Cardiac fibroblast (primary cell): Measurements from ENCODE around the gene MPC1L.

Experiments
- DNase-seq, 2 donors: peaks; one replicate each; pipeline versions ENCODE4 v3.0.0 to v3.0.0-alpha.2; 2010; ENCODE audit warnings: low read depth in 2 of 2
- H3K4me3 ChIP-seq, 2 donors: replicated peaks in 1 of 2; 1 replicate in 1 of 2; 2 replicates in 1 of 2; pipeline ENCODE4 v1.5.1; 2011; ENCODE audit warnings: low read depth in 2 of 2, low read length in 2 of 2, mild to moderate bottlenecking in 2 of 2, moderate library complexity in 1 of 2
- TF ChIP-seq, protein P1 (sequence below): IDR thresholded peaks from one replicate; pipeline ENCODE4 v1.5.1; 2011; ENCODE audit warnings: low read depth, mild to moderate bottlenecking, low read length, inconsistent platforms

Gene MPC1L

DNA sequence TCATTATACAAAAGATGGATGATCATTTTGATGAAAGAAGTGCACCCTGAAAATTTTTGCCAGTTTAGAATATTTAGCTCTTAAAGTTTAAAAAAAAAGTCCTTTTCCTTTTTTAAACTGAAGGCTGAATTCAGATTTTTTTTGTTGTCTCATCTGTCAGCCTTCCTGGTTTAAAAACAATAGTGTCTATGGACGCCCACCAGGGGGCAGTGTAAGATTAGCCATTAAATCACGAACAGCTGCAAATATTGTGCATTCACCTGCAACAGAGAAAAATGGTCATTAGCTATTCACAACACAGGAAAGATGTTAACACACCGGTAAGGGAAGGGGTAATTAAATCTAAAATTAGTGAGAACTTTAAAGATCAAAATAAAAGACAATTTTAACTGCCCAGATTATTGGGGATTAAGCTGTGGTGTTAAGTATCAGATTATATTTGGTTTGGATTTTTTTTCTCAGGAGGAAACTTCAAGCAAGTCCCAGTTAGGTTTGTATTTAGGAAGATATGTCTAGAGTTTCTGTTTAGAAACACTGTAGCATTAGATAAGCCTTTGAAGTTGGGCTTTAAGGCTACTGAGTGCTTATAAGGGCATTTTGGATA is 28.5 kb downstream of the MPC1L start:
- DNase-seq, result peak; percentile 70 to 71
- no peak overlapping the region for H3K4me3 ChIP-seq
- TF ChIP-seq, protein P1, sequence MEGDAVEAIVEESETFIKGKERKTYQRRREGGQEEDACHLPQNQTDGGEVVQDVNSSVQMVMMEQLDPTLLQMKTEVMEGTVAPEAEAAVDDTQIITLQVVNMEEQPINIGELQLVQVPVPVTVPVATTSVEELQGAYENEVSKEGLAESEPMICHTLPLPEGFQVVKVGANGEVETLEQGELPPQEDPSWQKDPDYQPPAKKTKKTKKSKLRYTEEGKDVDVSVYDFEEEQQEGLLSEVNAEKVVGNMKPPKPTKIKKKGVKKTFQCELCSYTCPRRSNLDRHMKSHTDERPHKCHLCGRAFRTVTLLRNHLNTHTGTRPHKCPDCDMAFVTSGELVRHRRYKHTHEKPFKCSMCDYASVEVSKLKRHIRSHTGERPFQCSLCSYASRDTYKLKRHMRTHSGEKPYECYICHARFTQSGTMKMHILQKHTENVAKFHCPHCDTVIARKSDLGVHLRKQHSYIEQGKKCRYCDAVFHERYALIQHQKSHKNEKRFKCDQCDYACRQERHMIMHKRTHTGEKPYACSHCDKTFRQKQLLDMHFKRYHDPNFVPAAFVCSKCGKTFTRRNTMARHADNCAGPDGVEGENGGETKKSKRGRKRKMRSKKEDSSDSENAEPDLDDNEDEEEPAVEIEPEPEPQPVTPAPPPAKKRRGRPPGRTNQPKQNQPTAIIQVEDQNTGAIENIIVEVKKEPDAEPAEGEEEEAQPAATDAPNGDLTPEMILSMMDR, result peak; percentile 40

DNA sequence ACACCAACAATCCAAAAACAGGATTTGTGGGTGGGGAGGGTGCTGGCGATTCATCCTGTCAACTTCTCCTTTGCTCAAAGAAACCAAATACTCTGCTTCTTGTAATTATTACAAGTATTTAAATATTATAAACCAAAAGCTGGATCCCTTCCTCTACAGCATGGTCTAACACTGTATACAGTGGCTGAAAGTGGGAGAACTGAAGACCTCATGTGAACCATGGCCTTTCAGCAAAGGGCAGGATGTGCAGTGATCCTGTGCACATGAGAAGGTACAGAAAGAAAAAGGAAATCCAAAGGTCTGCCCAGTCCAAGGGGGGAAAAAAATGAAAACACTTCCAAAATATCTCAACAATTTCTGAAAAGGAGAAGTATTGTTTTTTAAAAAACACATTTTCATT is 29.4 kb downstream of the MPC1L start:
- H3K4me3 ChIP-seq, result no peak overlapping the region

DNA sequence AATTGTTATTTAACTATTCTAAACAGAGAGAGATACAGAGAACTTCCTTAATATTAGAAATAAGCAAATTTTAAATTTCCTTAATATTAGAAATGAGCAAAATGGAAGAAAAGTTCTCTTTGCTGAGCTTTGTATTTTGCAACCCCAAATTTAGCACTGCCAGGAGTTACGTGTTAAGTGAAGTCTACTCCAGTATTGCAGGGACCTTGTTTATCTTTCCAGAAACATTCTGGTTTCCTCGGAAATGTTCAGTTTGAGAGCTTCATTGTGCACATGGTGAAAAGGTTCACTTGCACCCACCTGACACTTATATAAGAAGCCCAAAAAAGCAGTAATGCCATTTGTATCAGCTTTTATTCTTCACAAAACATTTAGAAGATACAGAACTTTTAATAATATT is 30.3 kb downstream of the MPC1L start:
- H3K4me3 ChIP-seq, result no peak overlapping the region
- DNase-seq, result no peak
- TF ChIP-seq, protein P1, result no peak

More for the DNA sequence above, 29.4 kb downstream of the MPC1L start:
- DNase-seq, result no peak
- TF ChIP-seq, protein P1, result no peak

DNA sequence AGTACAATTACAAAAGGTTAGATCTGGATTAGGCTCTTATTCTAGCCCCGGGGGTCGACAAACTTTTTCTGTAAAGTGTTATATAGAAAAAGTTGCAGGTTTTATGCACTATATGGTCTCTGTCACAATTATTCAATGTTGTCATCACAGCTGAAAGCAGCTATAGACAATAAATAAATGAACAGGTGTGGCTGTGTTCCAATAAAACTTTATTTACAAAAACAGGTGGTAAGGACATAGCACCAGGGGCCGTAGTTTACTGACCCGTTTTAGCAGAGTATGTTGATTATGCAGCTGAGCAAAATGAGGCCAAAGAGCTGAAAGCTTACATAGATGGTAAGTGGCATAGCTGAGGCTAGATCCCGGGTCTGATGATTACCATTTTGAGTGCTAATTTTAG is 37.2 kb downstream of the MPC1L start:
- TF ChIP-seq, protein P1, result no peak
- no peak for DNase-seq
- H3K4me3 ChIP-seq, result no peak overlapping the region

DNA sequence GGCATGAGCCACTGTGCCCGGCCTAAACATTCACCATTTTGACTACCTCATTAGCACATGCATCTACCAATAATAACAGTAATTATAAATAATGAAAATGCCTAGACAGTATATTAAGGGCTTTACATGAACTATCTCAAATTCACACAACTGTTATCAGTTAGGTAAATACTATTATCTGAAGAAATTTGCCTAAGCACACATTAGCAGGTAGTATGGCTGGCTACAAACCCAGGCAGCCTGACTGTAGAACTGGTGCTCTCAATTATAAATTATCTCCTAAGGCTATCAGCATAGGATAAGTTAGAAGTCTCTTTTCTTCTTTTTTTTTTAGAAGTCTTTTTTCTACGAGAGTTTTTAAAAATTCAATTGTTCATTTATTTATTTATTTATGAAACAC is 38.3 kb downstream of the MPC1L start:
- no peak overlapping the region for H3K4me3 ChIP-seq
- TF ChIP-seq, protein P1, result no peak
- no peak for DNase-seq

DNA sequence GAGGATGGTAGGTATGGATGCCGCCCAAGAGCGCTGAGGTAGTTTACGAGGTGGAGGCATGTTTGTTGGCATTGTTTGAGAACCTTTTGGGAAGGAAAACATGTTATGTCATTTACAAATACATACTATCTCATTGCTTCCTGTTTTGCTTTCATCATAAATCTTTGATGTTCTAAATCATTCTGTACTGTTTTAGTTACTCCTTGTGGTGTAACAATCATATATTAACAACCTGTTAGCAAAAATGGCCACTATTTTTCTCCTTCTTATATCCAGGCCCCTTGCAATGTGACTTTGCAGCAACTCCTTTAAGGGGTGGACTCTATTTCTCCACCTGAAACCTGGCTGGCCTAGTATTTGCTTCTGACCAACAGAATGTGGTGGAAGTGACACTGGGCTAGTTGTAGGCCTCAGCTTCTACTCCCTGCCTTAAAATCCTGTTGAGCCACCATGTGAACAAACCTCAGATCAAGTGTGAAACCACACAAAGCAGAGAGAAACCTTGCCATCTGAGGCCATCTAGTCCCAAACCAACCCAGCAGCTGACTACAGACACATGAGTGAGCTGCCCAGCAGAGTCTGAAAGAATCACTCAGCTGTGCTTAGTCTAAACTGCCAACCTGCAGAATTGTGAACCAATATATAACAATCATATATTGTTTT is 40.0 kb downstream of the MPC1L start:
- TF ChIP-seq, protein P1, result no peak
- DNase-seq, result no peak

More for the DNA sequence above, 40.0 kb downstream of the MPC1L start:
- H3K4me3 ChIP-seq, result no peak overlapping the region
